Fibroblast of lung (primary cell): ENCODE data around the gene RB1.

Experiments used
- EZH2 ChIP-seq: IDR thresholded peaks from 2 replicates; pipeline ENCODE4 v1.5.1; 2012; ENCODE audit warnings: low read length, control low read depth, mild to moderate bottlenecking; ENCODE audit errors: missing control alignments
- TF ChIP-seq, protein P1 (sequence below), 2 donors: IDR thresholded peaks in 1 of 2; conservative IDR thresholded peaks in 1 of 2; 1 replicate in 1 of 2; 2 replicates in 1 of 2; pipeline ENCODE4 v1.5.1; 2011 to 2012; ENCODE audit warnings: low read length in 2 of 2, control low read depth in 1 of 2, inconsistent platforms in 1 of 2, low read depth in 1 of 2, mild to moderate bottlenecking in 1 of 2

DNA sequence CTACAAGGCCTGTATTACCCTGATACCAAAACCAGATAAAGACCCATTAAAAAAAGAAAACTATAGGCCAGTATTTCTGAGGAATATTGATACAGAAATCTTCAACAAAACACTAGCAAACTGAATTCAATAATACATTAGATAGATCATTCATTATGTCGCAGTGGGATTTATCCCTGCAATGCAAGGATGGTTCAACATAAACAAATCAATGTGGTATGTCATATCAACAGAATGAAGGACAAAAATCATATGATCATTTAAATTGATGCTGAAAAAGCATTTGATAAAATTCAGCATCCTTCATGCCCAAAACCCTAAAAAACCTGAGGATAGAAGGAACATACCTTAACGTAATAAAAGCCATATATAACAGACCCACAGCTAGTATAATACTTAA is 50.0 kb downstream of the RB1 start:
- TF ChIP-seq, protein P1, sequence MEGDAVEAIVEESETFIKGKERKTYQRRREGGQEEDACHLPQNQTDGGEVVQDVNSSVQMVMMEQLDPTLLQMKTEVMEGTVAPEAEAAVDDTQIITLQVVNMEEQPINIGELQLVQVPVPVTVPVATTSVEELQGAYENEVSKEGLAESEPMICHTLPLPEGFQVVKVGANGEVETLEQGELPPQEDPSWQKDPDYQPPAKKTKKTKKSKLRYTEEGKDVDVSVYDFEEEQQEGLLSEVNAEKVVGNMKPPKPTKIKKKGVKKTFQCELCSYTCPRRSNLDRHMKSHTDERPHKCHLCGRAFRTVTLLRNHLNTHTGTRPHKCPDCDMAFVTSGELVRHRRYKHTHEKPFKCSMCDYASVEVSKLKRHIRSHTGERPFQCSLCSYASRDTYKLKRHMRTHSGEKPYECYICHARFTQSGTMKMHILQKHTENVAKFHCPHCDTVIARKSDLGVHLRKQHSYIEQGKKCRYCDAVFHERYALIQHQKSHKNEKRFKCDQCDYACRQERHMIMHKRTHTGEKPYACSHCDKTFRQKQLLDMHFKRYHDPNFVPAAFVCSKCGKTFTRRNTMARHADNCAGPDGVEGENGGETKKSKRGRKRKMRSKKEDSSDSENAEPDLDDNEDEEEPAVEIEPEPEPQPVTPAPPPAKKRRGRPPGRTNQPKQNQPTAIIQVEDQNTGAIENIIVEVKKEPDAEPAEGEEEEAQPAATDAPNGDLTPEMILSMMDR (conservative IDR thresholded peaks at IDR 0.05 in 1 of 2, IDR thresholded peaks at IDR 0.05 in 1 of 2; ENCODE audit: low read depth in 1 of 2, low read length in 2 of 2) = no peak
- no peak for TF ChIP-seq EZH2
